GM23338 (cell line): ENCODE measurements around the gene ENTPD6. TPM values are rescaled to one million over a fixed set of nuclear protein-coding genes. Genes with fewer than 3 reads are reported as not detected.

Experiments
- ATAC-seq: fragments of 200-7000 bp; cut with Tn5 transposase; 3 replicates; pipeline ENCODE4 v1.9.1; 2020
- DNase-seq: peaks from one replicate; pipeline ENCODE4 v3.0.0-alpha.2; 2015; ENCODE audit warnings: low spot score
- H2AFZ ChIP-seq: fragments of 200-600 bp; sonication (generic); 2 replicates; pipeline ENCODE4 v1.8.0; 2016; ENCODE audit warnings: antibody characterized with exemption, mild to moderate bottlenecking, moderate library complexity
- H3F3A ChIP-seq: fragments of 200-600 bp; sonication (generic); replicated peaks from 2 replicates; pipeline ENCODE4 v1.8.0; 2017; ENCODE audit warnings: antibody characterized with exemption, mixed run types, low read depth
- H3K27ac ChIP-seq: fragments of 200-600 bp; sonication (generic); 2 replicates; pipeline ENCODE4 v1.6.1; 2016; ENCODE audit warnings: low read depth
- H3K27me3 ChIP-seq: fragments of 200-600 bp; sonication (generic); 2 replicates; pipeline ENCODE4 v1.8.0; 2016; ENCODE audit warnings: mild to moderate bottlenecking, mixed run types, moderate library complexity; ENCODE audit not compliant: insufficient read depth
- H3K36me3 ChIP-seq: fragments of 200-600 bp; sonication (generic); 2 replicates; pipeline ENCODE4 v1.8.0; 2016; ENCODE audit warnings: mild to moderate bottlenecking; ENCODE audit not compliant: insufficient read depth
- H3K4me1 ChIP-seq: fragments of 200-600 bp; sonication (generic); 2 replicates; pipeline ENCODE4 v1.8.0; 2016; ENCODE audit warnings: mild to moderate bottlenecking, moderate library complexity; ENCODE audit not compliant: insufficient read depth
- H3K4me2 ChIP-seq: fragments of 200-600 bp; sonication (generic); 2 replicates; pipeline ENCODE4 v1.7.1; 2017; ENCODE audit warnings: mixed run types
- H3K4me3 ChIP-seq: fragments of 200-600 bp; sonication (generic); 2 replicates; pipeline ENCODE4 v1.6.1; 2016; ENCODE audit warnings: mixed run types
- H3K79me2 ChIP-seq: fragments of 200-600 bp; sonication (generic); replicated peaks from 2 replicates; pipeline ENCODE4 v1.8.0; 2017; ENCODE audit warnings: mild to moderate bottlenecking; ENCODE audit not compliant: insufficient read depth
- H3K9me2 ChIP-seq: fragments of 200-600 bp; sonication (generic); 2 replicates; pipeline ENCODE4 v1.8.0; 2017; ENCODE audit not compliant: insufficient read depth
- H4K20me1 ChIP-seq: fragments of 200-600 bp; sonication (generic); replicated peaks from 2 replicates; pipeline ENCODE4 v1.8.0; 2017; ENCODE audit warnings: mild to moderate bottlenecking; ENCODE audit not compliant: insufficient read depth
- H3K27ac Mint-ChIP-seq: 2 replicates; pipeline ENCODE4 v1.8.0; 2020; ENCODE audit warnings: inconsistent platforms, mild to moderate bottlenecking, moderate library complexity, mixed read lengths
- H3K27me3 Mint-ChIP-seq: 3 replicates; pipeline ENCODE4 v1.8.0; 2022; ENCODE audit warnings: low read depth, mild to moderate bottlenecking, moderate library complexity, mixed read lengths, inconsistent platforms; ENCODE audit not compliant: insufficient read depth, poor library complexity
- H3K36me3 Mint-ChIP-seq: 3 replicates; pipeline ENCODE4 v1.8.0; 2021; ENCODE audit warnings: low read depth, mild to moderate bottlenecking, inconsistent platforms, moderate library complexity, mixed read lengths
- H3K4me1 Mint-ChIP-seq: 3 replicates; pipeline ENCODE4 v1.8.0; 2020; ENCODE audit warnings: mild to moderate bottlenecking, inconsistent platforms, mixed read lengths
- H3K4me3 Mint-ChIP-seq: 3 replicates; pipeline ENCODE4 v1.8.0; 2021; ENCODE audit warnings: moderate library complexity, mild to moderate bottlenecking, inconsistent platforms, mixed read lengths
- H3K9me3 Mint-ChIP-seq: 3 replicates; pipeline ENCODE4 v1.8.0; 2020; ENCODE audit warnings: moderate library complexity, mild to moderate bottlenecking, inconsistent platforms, mixed read lengths
- CTCF ChIP-seq, 2 experiments: fragments of 200-600 bp in 1 of 2; sonication (generic) in 1 of 2; conservative IDR thresholded peaks; 2 replicates each; pipeline versions ENCODE4 v1.5.1 to v1.6.1; 2016 to 2017; ENCODE audit warnings: antibody characterized with exemption in 2 of 2, low read depth in 2 of 2, mild to moderate bottlenecking in 2 of 2, moderate library complexity in 1 of 2
- ETS1 ChIP-seq: IDR thresholded peaks from 2 replicates; pipeline ENCODE4 v1.6.1; 2016; ENCODE audit warnings: antibody characterized with exemption
- EZH2 ChIP-seq: fragments of 200-600 bp; sonication (generic); IDR thresholded peaks from one replicate; pipeline ENCODE4 v1.8.0; 2017; ENCODE audit warnings: antibody characterized with exemption, mild to moderate bottlenecking, low read depth; ENCODE audit not compliant: unreplicated experiment
- JUNB ChIP-seq: IDR thresholded peaks from one replicate; pipeline ENCODE4 v1.6.1; 2016; ENCODE audit warnings: antibody characterized with exemption; ENCODE audit not compliant: unreplicated experiment
- ZNF462 ChIP-seq: fragments of 250-450 bp; sonication (Bioruptor Pico); IDR thresholded peaks from 2 replicates; pipeline ENCODE4 v1.5.0; 2020; ENCODE audit warnings: mild to moderate bottlenecking, moderate library complexity
- polyA plus RNA-seq: library from polyadenylated mRNA; unstranded; fragments of >200 nt; fragmentation: Nextera tagmentation; extraction: Ambion mirVana; gene quantifications from 2 replicates; pipeline ENCODE4 v1.2.1, GENCODE V29; 2016
- total RNA-seq: library from RNA; depleted of rRNA; stranded (reverse); fragments of >200 nt; shearing (Covaris generic); gene quantifications from 2 replicates; pipeline ENCODE4 v1.2.3, GENCODE V29; 2014

Gene ENTPD6
- total and polyA plus RNA-seq, 2 experiments from 2014 or later, result 19.3 to 45.9 TPM

- TF ChIP-seq ZNF462 (CRISPR knock-in tag), result no peak
Observed at GRCh38 chr20:25243416-25243979, 48.0 kb downstream of the ENTPD6 start (continued).

- Histone ChIP-seq H4K20me1 (0 out of 2 replicates have a peak, but pooled peaks cover 5% of the 10 kb centered on the region), H3K4me3 (no peak overlapping the region), H3K9me2 (no peaks in the 10 kb centered on the region), H2AFZ (no peak overlapping the region), H3K27me3 (peaks cover 11% of the 10 kb centered on the region; the same call in 1 of the 2 replicates), H3F3A (0 out of 2 replicates have a peak, but pooled peaks cover 7% of the 10 kb centered on the region), H3K79me2 (peaks cover 13% of the 10 kb centered on the region), H3K27ac (no peak overlapping the region), H3K4me2 (no peak overlapping the region), H3K36me3 (no peaks in the 10 kb centered on the region), H3K4me1 (peaks cover 17% of the 10 kb centered on the region)
- ATAC-seq, result no peak
- Mint-ChIP-seq H3K36me3 (peaks cover 3% of the 10 kb centered on the region; the same call in 1 of the 3 replicates), H3K9me3 (no peaks in the 10 kb centered on the region; the same call in 2 of the 3 replicates), H3K27ac (no peak overlapping the region), H3K27me3 (peaks cover 20% of the 10 kb centered on the region), H3K4me1 (peaks cover 34% of the 10 kb centered on the region), H3K4me3 (no peak overlapping the region)
- no peak for DNase-seq
- no peak for TF ChIP-seq EZH2
- no peak for TF ChIP-seq CTCF (conservative IDR thresholded peaks at IDR 0.05; ENCODE audit: low read depth in 2 of 2)
- TF ChIP-seq ZNF462 (CRISPR knock-in tag), result no peak
- no peak for TF ChIP-seq ETS1
- no peak for TF ChIP-seq JUNB
Observed at GRCh38 chr20:25244976-25245375, 49.5 kb downstream of the ENTPD6 start.
